GM18861 (cell line): ENCODE data around the gene CMTR1.

Experiments used
- ATAC-seq: cut with Tn5 transposase; IDR thresholded peaks from one replicate; pipeline ENCODE4 v1.9.1; 2021; ENCODE audit not compliant: unreplicated experiment

CMTR1 gene

GRCh38 chr6:37528541-37528940 lies 95.5 kb downstream of the CMTR1 start:
- no peak for ATAC-seq

GRCh38 chr6:37530297-37530696 lies 97.3 kb downstream of the CMTR1 start:
- no peak for ATAC-seq

- no peak for ATAC-seq
Measured at GRCh38 chr6:37531026-37531425, 98.0 kb downstream of the CMTR1 start.
